ENCODE data around the gene PBX3.
"Not testable (repeated sequence)": the region's sequence is repeated elsewhere in the genome, so short reads cannot be mapped to it uniquely, and the experiment has no call there.

PBX3 gene

DNA sequence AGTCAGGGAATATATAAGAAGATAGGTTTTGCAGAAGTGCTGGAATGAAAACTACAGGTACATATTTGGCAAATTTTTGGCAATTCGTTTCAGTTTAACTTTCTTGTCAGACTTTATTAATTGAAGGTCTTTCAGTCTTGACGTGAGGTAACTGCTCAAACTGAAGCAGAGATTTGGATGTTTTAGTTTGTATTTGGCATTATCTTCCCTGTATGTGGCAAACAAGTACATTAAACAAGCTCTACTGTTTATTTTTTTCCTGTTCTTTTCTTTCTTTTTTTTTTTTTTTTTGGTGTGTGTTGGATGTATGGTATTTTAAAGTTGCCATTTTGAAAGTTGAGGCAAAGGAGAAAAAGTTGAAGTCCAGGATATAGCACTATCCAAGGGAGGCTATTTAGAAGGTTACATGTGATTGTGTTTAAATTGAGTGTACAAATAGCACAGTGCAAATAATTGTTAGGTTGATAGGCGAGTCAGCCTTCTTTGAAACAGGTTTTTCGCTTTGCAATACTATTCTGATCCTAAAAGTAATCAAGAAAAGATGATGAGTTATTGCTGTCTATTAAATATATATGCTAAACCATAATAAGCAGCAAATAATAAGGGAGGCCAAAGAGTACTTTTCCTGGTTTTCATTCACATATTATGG lies 2.2 kb downstream of the PBX3 start:
- DNase-seq = no peak

- DNase-seq = no peak
Measured at GRCh38 chr9:125749951-125750626, 2.9 kb downstream of the PBX3 start.

DNA sequence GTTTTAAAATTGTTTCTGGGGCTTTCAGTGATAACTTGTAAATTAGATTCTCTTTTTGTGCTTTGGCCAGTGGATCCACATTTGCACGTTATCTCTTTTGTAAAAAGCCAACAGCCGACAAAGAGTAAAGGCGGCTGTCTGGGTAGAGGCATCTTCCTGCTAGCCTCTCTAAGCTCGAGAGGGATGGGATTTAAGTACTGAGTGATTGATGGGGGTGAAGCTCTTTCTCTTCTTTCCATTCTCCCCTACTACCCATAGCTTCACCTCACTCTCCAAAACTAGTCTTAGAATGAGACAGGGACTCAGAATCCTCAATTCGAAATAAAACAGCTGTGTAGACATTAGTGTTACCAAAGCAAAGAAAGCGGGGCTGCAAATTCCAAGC lies 3.4 kb downstream of the PBX3 start:
- DNase-seq = no peak

- no peak for DNase-seq
Measured at GRCh38 chr9:125752070-125752628, 5.0 kb downstream of the PBX3 start.

DNA sequence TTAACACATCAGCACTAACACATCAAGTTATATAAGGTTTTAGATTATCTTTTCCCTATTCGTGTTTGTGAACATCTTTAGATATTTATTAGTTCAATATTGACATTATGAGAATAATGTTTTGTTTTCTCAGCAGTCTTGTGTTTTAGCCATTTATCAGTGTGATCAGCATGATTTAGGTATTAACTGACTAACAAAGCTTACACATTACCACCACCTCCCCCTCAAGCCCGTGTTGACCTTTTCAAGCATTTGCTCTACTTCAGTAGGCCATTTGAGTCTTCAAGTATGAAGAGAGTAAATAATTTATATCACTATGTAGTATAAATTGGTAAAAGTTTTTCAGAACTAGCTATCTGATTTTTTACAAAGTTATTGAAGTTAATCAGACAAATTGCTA lies 6.9 kb downstream of the PBX3 start:
- DNase-seq = no peak

DNA sequence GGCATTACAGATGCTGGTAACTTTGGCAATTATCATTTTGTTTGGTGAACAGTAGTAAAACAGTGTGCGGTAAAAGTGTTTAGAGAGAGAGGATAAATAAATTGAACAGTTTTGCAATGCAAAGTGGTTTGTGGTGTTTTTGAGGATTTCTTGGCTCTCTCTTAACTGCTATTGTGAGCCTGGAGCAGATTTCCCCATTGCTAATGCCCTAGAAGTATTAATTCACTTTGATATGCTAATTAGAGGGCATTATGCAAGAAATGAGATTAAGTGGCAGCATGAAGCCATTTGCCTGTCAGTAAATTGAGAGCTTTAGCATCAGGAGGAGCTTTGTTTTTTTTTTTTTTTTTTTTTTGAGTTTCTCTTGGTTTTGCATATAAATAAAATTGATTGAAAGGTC lies 8.2 kb downstream of the PBX3 start:
- DNase-seq = no peak

- DNase-seq = no peak
Measured at GRCh38 chr9:125756518-125756917, 9.3 kb downstream of the PBX3 start.

DNA sequence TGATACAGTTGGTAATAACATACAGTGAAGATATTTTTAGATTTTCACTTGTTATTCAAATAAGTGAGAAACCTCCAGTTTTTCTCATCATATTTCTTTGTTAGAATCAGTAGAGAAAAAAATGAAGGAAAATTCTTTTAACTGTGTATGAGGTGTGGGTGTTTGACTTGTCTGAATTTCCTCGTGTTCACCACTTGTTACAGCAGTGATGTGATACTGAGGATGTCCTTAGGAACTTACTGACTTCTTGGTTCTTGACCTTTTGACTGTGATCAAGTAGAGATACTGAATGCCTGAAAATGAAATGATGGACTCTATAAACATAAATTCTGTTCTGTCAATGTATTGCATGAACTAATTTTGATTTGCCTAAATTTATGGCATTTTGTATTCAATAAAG lies 10.7 kb downstream of the PBX3 start:
- no peak for DNase-seq

DNA sequence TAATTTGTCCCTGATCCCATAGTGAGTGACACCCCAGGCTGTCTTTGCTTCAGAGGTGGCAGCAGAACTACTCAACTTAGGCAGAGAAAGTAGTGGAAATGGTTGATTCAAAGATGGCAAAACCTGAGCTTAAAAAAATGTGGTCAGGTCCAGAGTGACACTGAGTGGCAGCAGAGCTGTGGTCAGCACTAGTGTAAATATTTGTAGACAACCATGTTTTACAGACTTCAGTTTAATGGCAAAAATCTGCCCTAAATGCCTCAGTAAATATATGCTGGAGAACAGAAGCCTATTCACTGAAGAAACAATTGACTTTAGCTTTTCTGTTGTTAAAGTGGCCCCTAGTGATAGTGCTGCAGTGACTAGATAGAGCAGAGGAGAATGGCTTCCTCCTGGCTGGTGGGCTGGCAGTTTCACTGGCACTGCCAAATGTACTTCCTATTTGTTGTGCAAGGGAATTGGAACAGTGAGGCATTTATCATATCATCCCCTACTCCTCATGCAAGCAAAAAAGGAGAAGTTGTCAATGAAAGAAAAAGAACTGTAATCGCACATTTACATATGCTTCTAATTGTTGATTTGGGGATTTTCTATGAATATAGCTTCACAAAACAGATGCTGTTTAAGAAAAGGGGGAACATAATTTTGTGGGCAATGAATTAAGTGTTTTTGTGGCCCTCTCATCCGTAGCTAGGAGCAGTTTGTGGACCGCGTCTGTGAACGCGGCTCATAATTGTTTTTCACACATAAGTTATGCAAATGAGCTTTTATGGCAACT lies 12.0 kb downstream of the PBX3 start:
- no peak for DNase-seq

- DNase-seq = no peak
Measured at GRCh38 chr9:125759764-125760129, 12.6 kb downstream of the PBX3 start.

- DNase-seq = no peak
Measured at GRCh38 chr9:125760537-125760936, 13.4 kb downstream of the PBX3 start.

GRCh38 chr9:125761676-125762450 lies 14.7 kb downstream of the PBX3 start:
- DNase-seq = no peak

DNA sequence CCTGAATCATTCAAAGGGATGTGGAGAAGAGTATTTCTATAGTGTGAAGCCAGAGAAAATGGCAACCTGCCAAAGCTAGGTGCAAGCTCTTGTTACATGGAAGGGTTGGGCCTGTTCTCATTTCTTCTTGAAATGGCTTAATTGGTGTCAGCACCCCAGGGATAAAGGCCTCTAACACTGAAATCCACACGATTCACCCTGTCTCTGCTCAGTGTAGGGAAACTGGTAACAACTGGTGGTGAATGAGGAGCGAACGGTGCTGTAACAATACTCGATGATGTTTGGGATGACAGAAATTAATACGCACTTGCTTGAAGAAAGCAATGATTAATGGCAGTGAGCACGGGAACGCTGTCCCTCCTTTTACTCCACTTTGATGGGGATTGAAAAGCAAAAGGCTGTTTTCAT lies 16.2 kb downstream of the PBX3 start:
- DNase-seq = no peak

DNA sequence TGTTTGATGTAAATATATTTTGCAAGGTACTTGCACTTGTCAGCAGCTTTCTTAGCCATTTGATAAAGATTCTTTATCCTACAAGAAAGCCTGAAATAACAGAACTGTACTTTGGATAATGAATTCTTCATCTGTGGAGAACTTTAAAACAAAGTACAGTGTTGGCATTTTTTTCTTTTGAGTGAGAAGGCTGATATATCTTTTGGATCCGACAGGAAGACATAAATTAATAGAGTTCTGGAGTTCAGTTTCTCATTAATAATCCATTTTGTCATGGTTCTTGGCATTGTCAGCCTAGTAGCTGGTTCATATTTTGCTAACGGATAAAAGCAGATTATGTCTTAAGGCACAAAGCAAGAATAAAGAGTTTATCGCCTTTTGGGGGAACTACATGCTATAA lies 17.0 kb downstream of the PBX3 start:
- DNase-seq = no peak

GRCh38 chr9:125766468-125767221 lies 19.5 kb downstream of the PBX3 start:
- no peak for DNase-seq

GRCh38 chr9:125767349-125767748 lies 20.2 kb downstream of the PBX3 start:
- no peak for DNase-seq

GRCh38 chr9:125768803-125769202 lies 21.6 kb downstream of the PBX3 start:
- no peak for DNase-seq

- no peak for DNase-seq
Measured at GRCh38 chr9:125771037-125771436, 23.9 kb downstream of the PBX3 start.

DNA sequence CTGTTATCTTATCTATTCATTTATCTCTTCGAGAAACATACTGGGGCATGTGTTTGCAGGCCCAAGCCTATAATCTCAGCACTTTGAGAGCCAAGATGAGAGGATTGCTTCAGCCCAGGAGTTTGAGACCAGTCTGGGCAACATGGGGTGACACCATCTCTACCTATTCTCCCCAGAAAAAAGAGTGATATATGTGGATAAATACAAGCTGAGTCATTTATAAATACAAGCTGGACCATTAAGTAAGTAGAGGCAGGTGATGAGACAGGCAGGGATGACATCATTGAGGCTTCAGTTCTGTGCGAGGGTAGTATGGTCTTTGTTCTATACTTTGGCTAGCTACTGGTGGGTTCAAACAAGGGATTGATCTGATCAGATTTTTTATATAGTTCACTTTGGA lies 25.6 kb downstream of the PBX3 start:
- no peak for DNase-seq

DNA sequence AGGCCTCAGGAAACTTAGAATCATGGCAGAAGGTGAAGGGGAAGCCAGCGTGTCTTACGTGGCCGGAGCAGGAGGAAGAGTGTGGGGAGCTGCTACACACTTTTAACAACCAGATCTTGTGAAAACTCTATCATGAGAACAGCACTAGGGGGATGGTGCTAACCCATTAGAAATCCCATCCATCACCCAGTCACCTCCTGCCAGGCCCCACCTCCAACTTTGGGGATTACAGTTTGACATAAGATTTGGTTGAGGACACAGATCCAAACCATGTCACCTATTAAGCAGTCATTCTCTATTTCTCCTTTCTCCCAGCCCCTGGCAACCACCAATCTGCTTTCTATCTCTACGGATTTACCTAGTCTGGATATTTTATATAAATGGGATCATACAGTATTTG lies 26.9 kb downstream of the PBX3 start:
- DNase-seq = no peak

DNA sequence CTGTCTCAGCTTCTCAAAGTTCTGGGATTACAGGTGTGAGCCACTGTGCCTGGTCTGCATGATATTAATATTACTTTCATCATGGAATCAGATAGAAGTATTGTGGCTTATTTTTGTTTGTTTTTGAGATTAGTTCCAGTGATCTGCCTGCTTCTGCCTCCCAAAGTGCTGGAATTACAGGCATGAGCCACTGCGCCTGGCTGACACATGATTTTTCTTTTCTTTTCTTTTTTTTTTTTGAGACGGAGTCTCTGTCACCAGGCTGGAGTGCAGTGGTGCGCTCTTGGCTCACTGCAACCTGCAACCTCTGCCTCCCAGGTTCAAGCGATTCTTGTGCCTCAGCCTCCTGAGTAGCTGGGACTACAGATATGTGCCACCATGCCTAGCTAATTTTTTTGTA lies 29.6 kb downstream of the PBX3 start:
- not testable (repeated sequence) for DNase-seq

DNA sequence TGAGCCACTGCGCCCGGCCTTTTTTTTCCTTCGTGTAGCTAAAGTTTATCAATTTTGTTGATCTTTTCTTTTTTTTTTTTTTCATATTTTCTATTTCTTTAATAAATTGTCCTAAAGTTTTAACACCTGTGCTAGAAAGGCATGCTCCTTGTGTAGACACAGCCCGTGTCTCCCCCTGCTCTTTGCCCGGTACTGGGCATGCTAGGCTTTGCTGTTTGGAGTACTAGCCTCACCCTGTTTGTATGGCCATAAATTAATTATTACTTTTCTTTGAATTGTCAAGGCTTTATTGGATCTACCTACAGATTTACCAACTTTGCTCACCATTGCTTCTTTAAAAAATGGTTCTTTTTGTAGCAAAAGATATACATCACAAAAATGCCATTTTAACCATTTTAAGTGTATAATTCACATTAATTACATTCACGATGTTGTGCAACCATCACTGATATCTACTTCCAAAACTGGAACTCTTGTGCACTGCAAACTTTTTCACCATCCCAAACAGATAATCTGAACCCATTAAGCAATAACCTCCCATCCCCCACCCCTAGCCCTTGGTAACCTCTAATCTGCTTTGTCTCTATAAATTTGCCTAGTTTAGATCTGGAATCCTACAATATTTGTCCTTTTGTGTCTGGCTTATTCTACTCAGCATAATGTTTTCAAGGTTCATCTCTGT lies 31.5 kb downstream of the PBX3 start:
- DNase-seq = not testable (repeated sequence)

Data from islet precursor cell (in vitro differentiated cells).